Small intestine (tissue), 7 donors: ENCODE results near the gene ACVR1. TPM values are rescaled to one million over a fixed set of nuclear protein-coding genes. Genes with fewer than 3 reads are reported as not detected.
A peak's percentile ranks its signal among the peaks of the same experiment; 100 is the strongest.
"Not testable (repeated sequence)": the region's sequence is repeated elsewhere in the genome, so short reads cannot be mapped to it uniquely, and the experiment has no call there.

ENCODE experiments used
- DNase-seq, 2 donors: peaks; one replicate each; pipeline versions ENCODE4 v3.0.0 to v3.0.0-alpha.2; 2013
- FAIRE-seq: peaks from 2 replicates; lab custom pipeline; 2012; peaks lifted over from hg19 to GRCh38; lab: Jason Lieb, UNC
- H3K27ac ChIP-seq, 3 donors: one replicate each; pipeline ENCODE4 v1.5.1; 2013; ENCODE audit warnings: low read length in 2 of 3, mild to moderate bottlenecking in 2 of 3, control low read depth in 1 of 3, inconsistent platforms in 1 of 3, low read depth in 1 of 3, moderate library complexity in 1 of 3
- H3K27me3 ChIP-seq, 3 donors: one replicate each; pipeline ENCODE4 v1.6.1; 2013; ENCODE audit warnings: low read length in 3 of 3, inconsistent platforms in 1 of 3; ENCODE audit not compliant: control insufficient read depth in 3 of 3, insufficient read depth in 3 of 3
- H3K36me3 ChIP-seq, 3 donors: one replicate each; pipeline ENCODE4 v1.6.1; 2013; ENCODE audit warnings: low read length in 3 of 3, inconsistent platforms in 1 of 3, low read depth in 1 of 3, mild to moderate bottlenecking in 1 of 3, moderate library complexity in 1 of 3; ENCODE audit not compliant: control insufficient read depth in 3 of 3, insufficient read depth in 2 of 3
- H3K4me1 ChIP-seq, 3 donors: one replicate each; pipeline ENCODE4 v1.6.1; 2013; ENCODE audit warnings: low read length in 2 of 3, inconsistent platforms in 1 of 3, low read depth in 1 of 3, mild to moderate bottlenecking in 1 of 3, moderate library complexity in 1 of 3; ENCODE audit not compliant: control insufficient read depth in 3 of 3, insufficient read depth in 2 of 3
- H3K4me3 ChIP-seq, 3 donors: one replicate each; pipeline ENCODE4 v1.5.1; 2013; ENCODE audit warnings: low read length in 3 of 3, control low read depth in 1 of 3, inconsistent platforms in 1 of 3, low read depth in 1 of 3, mild to moderate bottlenecking in 1 of 3, moderate library complexity in 1 of 3
- H3K9me3 ChIP-seq, 2 donors: one replicate each; pipeline ENCODE4 v1.6.1; 2013; ENCODE audit warnings: low read depth in 1 of 2, low read length in 1 of 2; ENCODE audit not compliant: control insufficient read depth in 2 of 2, insufficient read depth in 1 of 2
- WGBS, 3 donors: extraction: QIAGEN DNeasy Blood & Tissue Kit; methylation state at CpG; one replicate each; pipeline ENCODE4 v1.1.7; 2013; 5-methylcytosine and 5-hydroxymethylcytosine counted together
- polyA plus RNA-seq, 4 donors: library from polyadenylated mRNA; stranded (reverse) in 3 of 4; unstranded in 1 of 4; fragments of 200-250 nt in 3 of 4; fragments of 120-200 nt in 1 of 4; gene quantifications; one replicate each; pipeline versions ENCODE4 v1.2.1 to v1.2.3, GENCODE V29; 2013
- donor health status: healthy with polysubstance abuse.
- donor health status: control.
- donor health status: control.
- donor health status: Bipolar disorder and iron deficiency.
- donor health status: healthy.

The ACVR1 gene
- polyA plus RNA-seq, 4 donors = 2.2 to 19.6 (median 8.4) TPM

DNA sequence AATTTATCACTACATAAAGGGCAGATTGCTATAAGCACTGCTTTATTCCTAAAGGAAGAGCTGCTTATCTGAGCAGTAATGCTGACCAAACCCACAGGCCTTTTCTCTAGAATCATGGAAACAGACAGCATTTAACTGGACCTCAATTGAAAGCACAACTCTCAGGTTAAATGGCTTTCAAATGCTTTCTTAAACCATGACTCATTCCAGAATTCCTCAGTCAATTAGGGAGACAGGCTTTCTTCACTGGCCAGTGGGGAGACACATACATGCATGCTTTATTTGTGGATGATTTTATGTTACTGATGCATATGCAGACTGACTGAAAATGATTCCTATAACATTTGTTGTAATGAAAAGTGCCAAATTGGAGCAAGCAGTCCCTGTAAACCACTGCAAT is 114.6 kb downstream of the ACVR1 start:
- no peaks in the 10 kb centered on the region for H3K4me1 ChIP-seq
- H3K9me3 ChIP-seq = peaks cover 0 to 1% of the 10 kb centered on the region in 2 donors
- H3K4me3 ChIP-seq = no peak overlapping the region
- peaks cover 5 to 13% (median 9%) of the 10 kb centered on the region in 3 donors for H3K36me3 ChIP-seq
- FAIRE-seq (no peak), DNase-seq (no peak)
- no peak overlapping the region for H3K27ac ChIP-seq
- H3K27me3 ChIP-seq = no peaks in the 10 kb centered on the region

DNA sequence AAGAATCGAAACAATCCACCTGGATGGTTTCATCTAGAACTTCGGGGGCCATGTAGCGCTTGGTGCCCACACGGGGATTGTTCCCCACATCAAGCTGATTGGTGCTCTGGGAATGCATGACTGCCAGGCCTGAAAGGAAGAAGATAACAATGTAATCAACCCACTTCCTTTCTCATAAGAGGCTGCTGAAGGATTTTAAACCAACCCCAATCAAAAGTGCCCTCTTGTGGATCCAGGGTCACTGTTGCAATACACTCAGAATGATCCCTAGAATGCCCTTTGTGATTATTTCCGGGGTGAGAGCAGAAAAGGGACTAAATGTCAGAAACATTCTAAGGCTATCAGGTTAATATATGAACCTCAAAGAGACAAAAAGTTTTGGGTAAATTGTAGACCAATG is 115.2 kb downstream of the ACVR1 start:
- 94 to 95% (median 95%) methylated on average over 5 of the region's 5 CpGs for WGBS, 3 donors
- no peak overlapping the region for H3K4me3 ChIP-seq
- H3K9me3 ChIP-seq = peaks cover 0 to 3% of the 10 kb centered on the region in 2 donors
- no peak overlapping the region for H3K27ac ChIP-seq
- no peaks in the 10 kb centered on the region for H3K4me1 ChIP-seq
- peaks cover 4 to 13% (median 9%) of the 10 kb centered on the region in 3 donors for H3K36me3 ChIP-seq
- no peak for DNase-seq
- no peak for FAIRE-seq
- H3K27me3 ChIP-seq = no peaks in the 10 kb centered on the region

DNA sequence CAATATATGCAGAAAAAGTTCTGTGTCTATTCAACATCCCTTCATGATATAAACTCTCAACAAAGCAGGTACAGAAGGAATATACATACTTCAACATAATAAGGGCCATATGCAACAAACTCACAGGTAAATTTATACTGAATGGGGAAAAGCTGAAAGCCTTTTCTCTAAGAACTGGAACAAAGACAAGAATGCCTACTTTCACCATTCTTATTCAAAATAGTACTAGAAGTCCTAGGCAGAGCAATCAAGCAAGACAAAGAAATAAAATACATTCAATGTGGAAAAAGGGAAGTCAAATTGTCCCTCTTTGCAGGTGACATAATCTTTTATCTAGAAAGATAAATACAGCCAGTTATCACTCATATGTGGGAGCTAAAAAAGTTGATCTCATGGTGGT is 116.3 kb downstream of the ACVR1 start:
- Histone ChIP-seq H3K9me3 (peaks cover 0 to 3% of the 10 kb centered on the region in 2 donors), H3K27ac (no peak overlapping the region), H3K4me3 (no peak overlapping the region), H3K36me3 (peaks cover 4 to 13% (median 9%) of the 10 kb centered on the region in 3 donors), H3K27me3 (no peaks in the 10 kb centered on the region), H3K4me1 (no peaks in the 10 kb centered on the region)
- FAIRE-seq (no peak), DNase-seq (no peak)

DNA sequence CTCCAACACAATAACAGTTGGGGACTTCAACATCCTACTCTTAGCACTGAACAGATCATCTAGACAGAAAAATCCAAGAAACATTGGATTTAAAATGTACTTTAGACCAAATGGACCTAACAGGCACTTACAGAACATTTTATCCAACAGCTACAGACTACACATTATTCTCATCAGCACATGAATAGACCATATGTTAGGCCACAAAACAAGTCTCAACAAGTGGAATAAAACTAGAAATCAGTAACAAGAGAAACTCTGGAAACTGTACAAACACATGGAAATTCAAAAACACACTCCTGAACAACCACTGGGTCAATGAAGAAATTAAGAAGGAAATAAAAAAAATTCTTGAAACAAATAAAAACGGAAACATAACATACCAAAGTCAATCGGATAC is 117.5 kb downstream of the ACVR1 start:
- H3K27ac ChIP-seq = no peak overlapping the region
- H3K4me1 ChIP-seq = no peaks in the 10 kb centered on the region
- 97 to 98% (median 97%) methylated on average over 2 of the region's 2 CpGs for WGBS, 3 donors
- FAIRE-seq (peak; percentile 33), DNase-seq (no peak)
- peaks cover 4 to 9% (median 7%) of the 10 kb centered on the region in 3 donors for H3K36me3 ChIP-seq
- peaks cover 0 to 3% of the 10 kb centered on the region in 2 donors for H3K9me3 ChIP-seq
- H3K4me3 ChIP-seq = no peak overlapping the region
- no peaks in the 10 kb centered on the region for H3K27me3 ChIP-seq

DNA sequence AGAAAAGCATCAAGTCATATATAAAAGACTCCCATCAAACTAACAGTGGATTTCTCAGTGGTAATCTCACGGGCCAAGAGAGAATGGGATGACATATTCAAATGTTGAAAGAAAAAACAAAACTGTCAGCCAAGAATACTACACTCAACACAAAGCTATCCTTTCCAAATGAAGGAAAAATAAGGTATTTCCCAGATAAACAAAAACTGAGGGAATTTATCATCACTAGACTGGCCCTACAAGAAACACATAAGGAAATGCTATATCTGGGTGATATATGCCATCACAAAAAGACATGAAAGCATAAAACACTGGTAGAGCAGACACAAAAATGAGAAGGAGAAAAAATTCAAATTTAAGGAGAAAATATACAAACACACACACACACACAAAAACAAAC is 118.6 kb downstream of the ACVR1 start:
- DNase-seq (no peak), FAIRE-seq (no peak)
- Histone ChIP-seq H3K9me3 (peaks cover 0 to 3% of the 10 kb centered on the region in 2 donors), H3K27me3 (no peaks in the 10 kb centered on the region), H3K36me3 (peaks cover 3 to 6% (median 4%) of the 10 kb centered on the region in 3 donors), H3K4me1 (no peaks in the 10 kb centered on the region), H3K4me3 (no peak overlapping the region), H3K27ac (no peak overlapping the region)
- WGBS, 3 donors = 96 to 97% (median 96%) methylated on average over 1 of the region's 1 CpG

DNA sequence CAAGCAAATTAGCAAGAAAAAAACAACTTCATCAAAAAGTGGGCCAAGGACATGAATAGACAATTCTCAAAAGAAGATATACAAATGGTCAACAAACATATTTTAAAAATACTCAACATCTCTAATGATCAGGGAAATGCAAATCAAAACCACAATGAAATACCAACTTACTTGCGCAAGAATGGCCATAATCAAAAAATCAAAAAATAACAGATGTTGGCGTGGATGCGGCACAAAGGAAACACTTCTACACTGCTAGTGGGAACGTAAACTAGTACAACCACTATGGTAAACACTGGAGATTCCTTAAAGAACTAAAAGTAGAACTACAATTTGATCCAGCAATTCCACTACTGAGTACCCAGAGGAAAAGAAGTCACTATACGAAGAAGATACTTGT is 119.7 kb downstream of the ACVR1 start:
- WGBS, 3 donors = 96 to 98% (median 98%) methylated on average over 5 of the region's 5 CpGs
- not testable (repeated sequence) for H3K4me1 ChIP-seq, FAIRE-seq, DNase-seq, H3K27me3 ChIP-seq, H3K27ac ChIP-seq, H3K9me3 ChIP-seq, H3K36me3 ChIP-seq, H3K4me3 ChIP-seq

DNA sequence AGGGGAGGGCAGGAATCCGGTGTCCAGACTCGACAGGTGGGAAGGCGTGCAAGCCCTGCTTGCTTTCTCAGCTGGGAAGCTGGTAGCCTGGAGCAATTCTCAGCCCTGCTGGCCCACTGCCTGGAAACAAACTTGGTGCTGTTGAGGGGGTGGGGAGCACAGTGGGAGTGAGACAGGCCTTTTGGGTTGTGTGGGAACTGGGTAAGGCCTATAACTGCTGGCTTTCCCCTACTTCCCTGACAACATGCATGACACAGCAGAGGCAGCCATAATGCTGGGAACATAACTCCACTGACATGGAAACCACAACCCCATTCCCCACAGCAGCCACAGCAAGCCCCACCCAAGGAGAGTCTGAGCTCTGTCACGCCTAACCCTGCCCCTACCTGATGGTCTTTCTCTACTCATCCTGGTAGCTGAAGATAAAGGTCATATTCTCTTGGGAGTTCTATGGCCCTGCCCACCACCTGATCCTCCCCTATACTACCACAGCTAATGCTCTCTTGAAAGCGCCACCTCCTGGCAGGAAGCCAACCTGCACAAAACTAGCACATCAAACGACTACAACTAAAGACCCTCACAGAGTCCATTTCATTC is 124.6 kb downstream of the ACVR1 start:
- 87 to 91% (median 89%) methylated on average over 6 of the region's 6 CpGs for WGBS, 3 donors
- Histone ChIP-seq H3K36me3 (peaks cover 4 to 24% (median 9%) of the 10 kb centered on the region in 3 donors), H3K9me3 (peaks cover 0 to 6% of the 10 kb centered on the region in 2 donors), H3K27ac (no peak overlapping the region), H3K4me1 (no peaks in the 10 kb centered on the region), H3K4me3 (no peak overlapping the region), H3K27me3 (no peaks in the 10 kb centered on the region)
- no peak for DNase-seq
- FAIRE-seq = no peak

DNA sequence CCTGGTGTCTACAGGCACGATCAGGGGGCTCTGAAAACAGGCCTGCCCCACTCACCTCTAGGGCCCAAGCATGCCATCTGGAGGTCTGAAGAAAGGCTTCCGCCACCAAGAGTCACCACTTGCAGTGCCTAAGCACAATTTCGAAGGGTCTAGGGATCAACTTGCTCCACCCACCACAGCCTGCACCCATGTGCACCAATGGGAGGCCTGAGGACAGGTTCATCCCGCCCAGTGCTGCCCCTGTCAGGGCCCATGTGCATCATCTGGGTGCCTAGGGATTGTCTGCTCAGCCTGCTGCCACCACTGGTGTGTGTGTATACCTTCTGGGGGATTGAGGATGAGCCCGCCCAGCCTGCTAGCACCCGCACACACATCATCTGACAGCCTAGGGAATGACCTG is 126.4 kb downstream of the ACVR1 start:
- H3K9me3 ChIP-seq = peaks cover 0 to 4% of the 10 kb centered on the region in 2 donors
- 95 to 98% (median 96%) methylated on average over 6 of the region's 6 CpGs for WGBS, 3 donors
- no peaks in the 10 kb centered on the region for H3K4me1 ChIP-seq
- no peak overlapping the region for H3K4me3 ChIP-seq
- peaks cover 4 to 30% (median 8%) of the 10 kb centered on the region in 3 donors for H3K36me3 ChIP-seq
- DNase-seq (no peak), FAIRE-seq (no peak)
- no peaks in the 10 kb centered on the region for H3K27me3 ChIP-seq
- H3K27ac ChIP-seq = no peak overlapping the region
